Fibroblast of the aortic adventitia (primary cell): ENCODE measurements around the gene HNRNPUL2. TPM values are rescaled to one million over a fixed set of nuclear protein-coding genes. Genes with fewer than 3 reads are reported as not detected.
"Not testable (repeated sequence)": the region's sequence is repeated elsewhere in the genome, so short reads cannot be mapped to it uniquely, and the experiment has no call there.

Experiments
- DNase-seq: peaks from one replicate; pipeline ENCODE4 v3.0.0-alpha.2; 2010; ENCODE audit warnings: low read depth
- H3K4me3 ChIP-seq: 2 replicates; pipeline ENCODE4 v1.5.1; 2011; ENCODE audit warnings: low read depth, mild to moderate bottlenecking, control low read depth, low read length, moderate library complexity
- CTCF ChIP-seq: IDR thresholded peaks from 2 replicates; pipeline ENCODE4 v1.5.1; 2011; ENCODE audit warnings: mild to moderate bottlenecking, low read length, control low read depth, inconsistent platforms; ENCODE audit not compliant: insufficient read depth
- total RNA-seq: library from RNA; depleted of rRNA; stranded (reverse); fragments of >200 nt; gene quantifications from 2 replicates; pipeline ENCODE4 v1.2.3, GENCODE V29; 2012; ENCODE audit warnings: low replicate concordance

Gene HNRNPUL2
- total RNA-seq, 1 donor = 16.7 TPM

DNA sequence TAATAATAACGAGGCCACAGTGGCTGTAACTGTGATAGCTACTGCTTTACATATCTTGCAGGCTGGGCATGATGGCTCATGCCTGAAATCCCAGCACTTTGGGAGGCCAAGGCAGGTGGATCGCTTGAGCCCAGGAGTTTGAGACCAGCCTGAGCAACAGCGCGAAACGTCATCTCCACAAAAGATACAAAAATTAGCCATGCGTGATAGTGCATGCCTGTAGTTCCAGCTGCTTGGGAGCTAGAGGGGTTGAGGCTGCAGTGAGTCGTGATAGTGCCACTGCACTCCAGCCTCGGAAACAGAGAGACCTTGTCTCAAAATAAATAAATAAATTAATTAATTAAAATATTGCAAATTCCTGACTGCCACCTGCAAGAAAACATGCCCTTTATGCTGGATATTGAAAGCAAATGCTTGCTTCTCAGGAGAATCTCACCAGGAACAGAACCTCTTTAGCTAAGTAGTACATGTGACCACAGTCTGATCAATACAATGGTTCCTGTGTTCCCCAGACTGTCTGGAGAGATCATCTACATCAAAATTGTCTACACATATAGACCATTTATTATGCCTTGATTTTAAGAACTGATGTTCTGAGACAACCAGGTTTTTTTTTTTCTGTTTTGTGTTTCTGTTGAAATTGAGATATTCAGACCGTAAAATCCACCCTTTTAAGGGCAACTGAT lies 20.4 kb upstream of the HNRNPUL2 start:
- no peak for TF ChIP-seq CTCF
- H3K4me3 ChIP-seq = no peak overlapping the region
- no peak for DNase-seq

- no peak for TF ChIP-seq CTCF
- DNase-seq = no peak
- H3K4me3 ChIP-seq = no peak overlapping the region
Observed at GRCh38 chr11:62737196-62737595, 9.9 kb upstream of the HNRNPUL2 start.

DNA sequence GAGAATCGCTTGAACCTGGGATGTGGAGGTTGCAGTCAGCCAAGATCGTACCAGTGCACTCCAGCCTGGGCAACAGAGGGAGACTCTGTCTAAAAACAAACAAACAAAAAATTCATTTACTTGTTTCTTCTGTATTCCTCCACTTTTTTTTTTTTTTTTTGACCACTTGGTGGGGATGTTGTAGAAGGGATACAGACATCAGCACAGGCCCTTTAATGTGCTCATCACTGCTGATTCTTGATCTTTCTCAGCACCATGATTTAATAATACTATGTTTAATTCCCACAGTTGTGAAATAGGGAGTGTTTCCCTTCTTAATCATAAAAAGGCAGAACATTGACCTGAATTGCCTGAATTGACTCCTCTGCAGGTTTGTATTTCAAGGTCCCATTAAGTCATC lies 5.6 kb upstream of the HNRNPUL2 start:
- no peak for TF ChIP-seq CTCF
- peak; percentile 36 for DNase-seq
- H3K4me3 ChIP-seq = no peak overlapping the region

DNA sequence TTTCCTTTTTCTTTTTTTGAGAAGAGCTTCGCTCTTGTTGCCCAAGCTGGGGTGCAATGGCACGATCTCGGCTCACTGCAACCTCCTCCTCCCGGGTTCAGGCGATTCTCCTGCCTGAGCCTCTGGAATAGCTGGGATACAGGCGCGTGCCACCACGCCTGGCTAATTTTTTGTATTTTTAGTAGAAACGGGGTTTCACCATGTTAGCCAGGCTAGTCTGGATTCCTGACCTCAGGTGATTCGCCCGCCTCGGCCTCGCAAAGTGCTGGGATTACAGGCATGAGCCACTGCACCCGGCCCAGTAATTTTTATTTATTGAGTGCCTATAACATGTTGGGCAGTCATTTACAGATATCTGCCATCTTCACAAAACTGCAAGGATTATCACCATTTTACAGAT lies 2.8 kb upstream of the HNRNPUL2 start:
- peak overlapping the region; percentile 98 for H3K4me3 ChIP-seq
- DNase-seq = not testable (repeated sequence)

GRCh38 chr11:62728171-62728988 lies 1.1 kb upstream of the HNRNPUL2 start, which contains the start of gene TTC9C:
TSS of gene TTC9C (plus strand) at chr11:62728486. CDS start at chr11:62728849, 363 bp downstream.
- peak; percentile 80 for DNase-seq
- TF ChIP-seq CTCF = no peak
- H3K4me3 ChIP-seq = peak within 1 kb of the TSS; percentile 98

DNA sequence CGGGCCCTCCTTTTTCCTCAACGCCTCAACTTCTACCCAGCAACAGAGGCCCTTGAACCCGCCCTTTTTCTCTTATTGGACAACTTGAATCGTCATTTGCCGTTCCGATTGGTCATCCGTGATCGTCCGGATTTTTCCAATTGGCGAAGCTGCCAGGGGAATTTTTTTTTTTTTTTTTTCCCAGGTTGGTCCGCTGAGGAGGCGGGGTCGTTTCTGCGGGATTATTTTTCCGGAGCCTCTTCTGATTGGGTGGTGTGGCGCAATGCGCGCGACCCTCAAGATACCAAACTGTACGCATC lies 564 bp upstream of the HNRNPUL2 start:
- no peak for TF ChIP-seq CTCF
- peak overlapping the region; percentile 98 for H3K4me3 ChIP-seq
- DNase-seq = peak; percentile 99

DNA sequence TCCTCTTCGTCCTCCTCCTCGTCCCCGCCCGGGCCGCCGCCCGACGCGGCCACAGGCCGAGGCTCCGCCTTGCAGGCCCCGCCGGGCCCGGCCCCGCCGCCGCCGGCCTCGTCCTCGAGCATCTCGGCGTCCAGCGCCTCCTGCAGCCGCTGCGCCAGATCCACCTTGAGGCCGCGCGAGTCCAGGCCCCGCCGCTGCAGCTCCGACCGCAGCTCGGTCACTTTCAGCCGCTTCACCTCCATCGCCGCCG lies 417 bp downstream of the HNRNPUL2 start:
- TF ChIP-seq CTCF = no peak
- no peak for DNase-seq
- peak overlapping the region; percentile 84 for H3K4me3 ChIP-seq
